ENCODE measurements around the gene SLC29A1.

DNA sequence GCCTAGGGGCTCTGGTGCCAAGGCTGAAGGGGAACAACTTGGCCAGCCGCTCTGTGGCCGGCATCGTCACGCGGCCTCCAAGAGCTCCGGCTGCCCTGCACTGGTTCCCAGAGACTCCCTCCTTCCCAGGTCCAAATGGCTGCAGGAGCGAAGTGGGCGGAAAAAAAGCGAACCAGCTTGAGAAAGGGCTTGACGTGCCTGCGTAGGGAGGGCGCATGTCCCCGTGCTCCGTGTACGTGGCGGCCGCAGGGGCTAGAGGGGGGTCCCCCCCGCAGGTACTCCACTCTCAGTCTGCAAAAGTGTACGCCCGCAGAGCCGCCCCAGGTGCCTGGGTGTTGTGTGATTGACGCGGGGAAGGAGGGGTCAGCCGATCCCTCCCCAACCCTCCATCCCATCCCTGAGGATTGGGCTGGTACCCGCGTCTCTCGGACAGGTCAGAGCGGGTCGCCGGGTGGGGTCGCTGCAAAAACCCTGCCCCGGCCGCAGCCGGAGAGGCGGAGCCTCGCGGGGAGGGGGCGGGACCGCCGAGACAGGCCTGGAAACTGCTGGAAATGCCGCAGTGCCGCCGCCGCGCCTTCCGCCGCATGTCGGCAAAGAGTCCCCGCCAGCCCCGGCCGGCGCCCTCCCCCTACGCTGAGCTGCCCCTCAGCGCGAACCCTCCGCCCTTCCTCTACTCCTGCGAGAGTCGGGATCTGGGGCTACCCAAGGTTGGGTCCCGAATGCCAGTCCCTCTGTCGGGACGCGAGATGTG, 22.7 kb downstream of the SLC29A1 start:
- TF ChIP-seq, protein P1, sequence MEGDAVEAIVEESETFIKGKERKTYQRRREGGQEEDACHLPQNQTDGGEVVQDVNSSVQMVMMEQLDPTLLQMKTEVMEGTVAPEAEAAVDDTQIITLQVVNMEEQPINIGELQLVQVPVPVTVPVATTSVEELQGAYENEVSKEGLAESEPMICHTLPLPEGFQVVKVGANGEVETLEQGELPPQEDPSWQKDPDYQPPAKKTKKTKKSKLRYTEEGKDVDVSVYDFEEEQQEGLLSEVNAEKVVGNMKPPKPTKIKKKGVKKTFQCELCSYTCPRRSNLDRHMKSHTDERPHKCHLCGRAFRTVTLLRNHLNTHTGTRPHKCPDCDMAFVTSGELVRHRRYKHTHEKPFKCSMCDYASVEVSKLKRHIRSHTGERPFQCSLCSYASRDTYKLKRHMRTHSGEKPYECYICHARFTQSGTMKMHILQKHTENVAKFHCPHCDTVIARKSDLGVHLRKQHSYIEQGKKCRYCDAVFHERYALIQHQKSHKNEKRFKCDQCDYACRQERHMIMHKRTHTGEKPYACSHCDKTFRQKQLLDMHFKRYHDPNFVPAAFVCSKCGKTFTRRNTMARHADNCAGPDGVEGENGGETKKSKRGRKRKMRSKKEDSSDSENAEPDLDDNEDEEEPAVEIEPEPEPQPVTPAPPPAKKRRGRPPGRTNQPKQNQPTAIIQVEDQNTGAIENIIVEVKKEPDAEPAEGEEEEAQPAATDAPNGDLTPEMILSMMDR (IDR thresholded peaks at IDR 0.05; ENCODE audit: low read depth, low read length) = peak; percentile 67
- TF ChIP-seq EZH2phosphoT487 (IDR thresholded peaks at IDR 0.05; ENCODE audit: low read depth) = no peak
